HepG2 (cell line): ENCODE data around the gene NT5C2. TPM values are rescaled to one million over a fixed set of nuclear protein-coding genes. Genes with fewer than 3 reads are reported as not detected.
A peak's percentile ranks its signal among the peaks of the same experiment; 100 is the strongest.

Source experiments
- E2F1 ChIP-seq: sonication (generic); formaldehyde crosslinking; IDR thresholded peaks from 2 replicates; pipeline ENCODE4 v1.5.0; 2020; ENCODE audit warnings: missing genetic modification reagents
- FOXJ3 ChIP-seq: sonication (generic); formaldehyde crosslinking; IDR thresholded peaks from 2 replicates; pipeline ENCODE4 v1.4.0; 2020; ENCODE audit warnings: missing genetic modification reagents, mild to moderate bottlenecking, borderline replicate concordance
- HCFC1 ChIP-seq: fragments of 150-350 bp; IDR thresholded peaks from 2 replicates; pipeline ENCODE4 v1.6.1; 2014; ENCODE audit warnings: low read depth, low read length
- JUND ChIP-seq: sonication (generic); formaldehyde crosslinking; IDR thresholded peaks from 2 replicates; pipeline ENCODE4 v1.8.0; 2022; ENCODE audit warnings: mild to moderate bottlenecking, missing genetic modification reagents
- MBD4 ChIP-seq: IDR thresholded peaks from 2 replicates; pipeline ENCODE4 v1.6.1; 2012; ENCODE audit warnings: low read length, inconsistent platforms, borderline replicate concordance
- NKX3-1 ChIP-seq: sonication (generic); formaldehyde crosslinking; IDR thresholded peaks from 2 replicates; pipeline ENCODE4 v1.5.0; 2020; ENCODE audit warnings: missing genetic modification reagents
- RBFOX2 ChIP-seq: fragments of 200-400 bp; formaldehyde crosslinking; IDR thresholded peaks from 2 replicates; pipeline ENCODE4 v1.6.1; 2017; ENCODE audit warnings: low read depth, mild to moderate bottlenecking, low read length
- SNAI1 ChIP-seq: sonication (generic); formaldehyde crosslinking; IDR thresholded peaks from 2 replicates; pipeline ENCODE4 v1.5.0; 2020; ENCODE audit warnings: mild to moderate bottlenecking, missing genetic modification reagents, borderline replicate concordance
- STAT5B ChIP-seq: sonication (generic); formaldehyde crosslinking; IDR thresholded peaks from 2 replicates; pipeline ENCODE4 v1.4.0; 2020; ENCODE audit warnings: missing genetic modification reagents
- TOE1 ChIP-seq: sonication (generic); formaldehyde crosslinking; IDR thresholded peaks from 2 replicates; pipeline ENCODE4 v1.4.0; 2020; ENCODE audit warnings: mild to moderate bottlenecking, missing genetic modification reagents
- ZNF326 ChIP-seq: sonication (generic); formaldehyde crosslinking; IDR thresholded peaks from 2 replicates; pipeline ENCODE4 v1.4.0; 2020; ENCODE audit warnings: missing genetic modification reagents, borderline replicate concordance
- ZNF546 ChIP-seq: sonication (generic); formaldehyde crosslinking; conservative IDR thresholded peaks from 2 replicates; pipeline ENCODE4 v1.8.1; 2023; ENCODE audit warnings: mild to moderate bottlenecking, missing genetic modification reagents
- ZSCAN22 ChIP-seq: sonication (generic); formaldehyde crosslinking; IDR thresholded peaks from 2 replicates; pipeline ENCODE4 v1.4.0; 2020; ENCODE audit warnings: mild to moderate bottlenecking, missing genetic modification reagents
- polyA plus RNA-seq, 8 experiments: library from polyadenylated mRNA; depleted of rRNA in 3 of 8; stranded (reverse) in 7 of 8; unstranded in 1 of 8; fragments of >200 nt; fragmentation: Illumina TruSeq in 4 of 8; extraction: Trizol in 4 of 8; gene quantifications; 2 replicates each; pipeline versions ENCODE4 v1.2.1 to v1.2.3, GENCODE V29; 2011 to 2016; ENCODE audit warnings: low read depth in 4 of 8, missing spikeins in 1 of 8, mixed read lengths in 1 of 8; ENCODE audit not compliant: insufficient read depth in 1 of 8
- total RNA-seq, 5 experiments: library from RNA; depleted of rRNA; stranded (reverse); fragments of >200 nt; fragmentation: Illumina TruSeq; extraction: Trizol; gene quantifications; 2 replicates each; pipeline ENCODE4 v1.2.3, GENCODE V29; 2016; ENCODE audit warnings: low read depth in 1 of 5
- TF ChIP-seq, protein P1 (sequence below): sonication (generic); formaldehyde crosslinking; IDR thresholded peaks from 2 replicates; pipeline ENCODE4 v1.9.0; 2022; ENCODE audit warnings: low read depth, missing genetic modification reagents
- TF ChIP-seq, protein P2 (sequence below): sonication (generic); formaldehyde crosslinking; IDR thresholded peaks from 2 replicates; pipeline ENCODE4 v1.5.0; 2020; ENCODE audit warnings: mild to moderate bottlenecking, missing genetic modification reagents
- TF ChIP-seq, protein P3 (sequence below): sonication (generic); formaldehyde crosslinking; IDR thresholded peaks from 2 replicates; pipeline ENCODE4 v1.4.0; 2020; ENCODE audit warnings: missing genetic modification reagents, borderline replicate concordance
- TF ChIP-seq, protein P4 (sequence below): sonication (generic); formaldehyde crosslinking; IDR thresholded peaks from 2 replicates; pipeline ENCODE4 v1.5.1; 2020; ENCODE audit warnings: mild to moderate bottlenecking, missing genetic modification reagents, moderate library complexity

NT5C2 gene
- total and polyA plus RNA-seq, 2 of the 13 experiments (the other 11 are each of a cell fraction or from before 2014, with no cell fraction given): 40.6 to 55.2 TPM

DNA sequence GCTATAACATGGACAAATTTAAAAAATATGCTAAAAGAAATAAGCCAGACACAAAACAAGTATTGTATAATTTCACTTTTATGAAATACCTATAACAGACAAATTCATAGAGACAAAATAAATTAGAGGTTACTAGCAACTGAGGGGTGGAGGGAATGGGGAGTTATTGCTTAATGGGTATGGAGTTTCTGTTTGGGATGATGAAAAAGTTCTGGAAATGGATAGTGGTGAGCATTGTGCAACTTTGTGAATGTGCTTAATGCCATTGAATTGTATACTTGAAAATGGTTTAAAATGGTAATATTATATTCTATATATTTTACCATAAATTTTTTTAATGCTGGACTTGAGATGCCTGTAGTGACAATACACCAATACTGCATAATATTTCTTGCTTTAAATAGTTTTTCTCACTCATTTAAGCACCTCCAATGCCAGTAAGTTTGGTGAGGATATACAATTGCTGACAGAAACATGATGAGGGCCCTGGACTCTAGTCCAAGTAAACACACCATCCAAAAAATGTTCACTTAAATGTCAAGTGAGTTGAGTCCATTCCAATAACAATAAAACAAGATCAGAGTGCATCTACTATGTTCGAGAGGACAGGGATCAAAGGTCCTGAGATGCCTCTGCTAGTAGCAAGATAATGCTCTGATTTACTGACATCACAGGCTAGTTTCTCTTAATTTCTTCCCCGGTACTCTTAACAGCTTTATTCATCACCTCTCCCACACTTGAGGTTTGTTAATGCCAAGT is 71.9 kb downstream of the NT5C2 start (continued):
- TF ChIP-seq ZNF546: no peak
- no peak for TF ChIP-seq JUND (CRISPR knock-in tag)
- TF ChIP-seq SNAI1: no peak
- TF ChIP-seq, protein P1, sequence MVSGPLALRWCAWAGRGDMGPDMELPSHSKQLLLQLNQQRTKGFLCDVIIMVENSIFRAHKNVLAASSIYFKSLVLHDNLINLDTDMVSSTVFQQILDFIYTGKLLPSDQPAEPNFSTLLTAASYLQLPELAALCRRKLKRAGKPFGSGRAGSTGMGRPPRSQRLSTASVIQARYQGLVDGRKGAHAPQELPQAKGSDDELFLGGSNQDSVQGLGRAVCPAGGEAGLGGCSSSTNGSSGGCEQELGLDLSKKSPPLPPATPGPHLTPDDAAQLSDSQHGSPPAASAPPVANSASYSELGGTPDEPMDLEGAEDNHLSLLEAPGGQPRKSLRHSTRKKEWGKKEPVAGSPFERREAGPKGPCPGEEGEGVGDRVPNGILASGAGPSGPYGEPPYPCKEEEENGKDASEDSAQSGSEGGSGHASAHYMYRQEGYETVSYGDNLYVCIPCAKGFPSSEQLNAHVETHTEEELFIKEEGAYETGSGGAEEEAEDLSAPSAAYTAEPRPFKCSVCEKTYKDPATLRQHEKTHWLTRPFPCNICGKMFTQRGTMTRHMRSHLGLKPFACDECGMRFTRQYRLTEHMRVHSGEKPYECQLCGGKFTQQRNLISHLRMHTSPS (CRISPR knock-in tag): no peak
- TF ChIP-seq, protein P2, sequence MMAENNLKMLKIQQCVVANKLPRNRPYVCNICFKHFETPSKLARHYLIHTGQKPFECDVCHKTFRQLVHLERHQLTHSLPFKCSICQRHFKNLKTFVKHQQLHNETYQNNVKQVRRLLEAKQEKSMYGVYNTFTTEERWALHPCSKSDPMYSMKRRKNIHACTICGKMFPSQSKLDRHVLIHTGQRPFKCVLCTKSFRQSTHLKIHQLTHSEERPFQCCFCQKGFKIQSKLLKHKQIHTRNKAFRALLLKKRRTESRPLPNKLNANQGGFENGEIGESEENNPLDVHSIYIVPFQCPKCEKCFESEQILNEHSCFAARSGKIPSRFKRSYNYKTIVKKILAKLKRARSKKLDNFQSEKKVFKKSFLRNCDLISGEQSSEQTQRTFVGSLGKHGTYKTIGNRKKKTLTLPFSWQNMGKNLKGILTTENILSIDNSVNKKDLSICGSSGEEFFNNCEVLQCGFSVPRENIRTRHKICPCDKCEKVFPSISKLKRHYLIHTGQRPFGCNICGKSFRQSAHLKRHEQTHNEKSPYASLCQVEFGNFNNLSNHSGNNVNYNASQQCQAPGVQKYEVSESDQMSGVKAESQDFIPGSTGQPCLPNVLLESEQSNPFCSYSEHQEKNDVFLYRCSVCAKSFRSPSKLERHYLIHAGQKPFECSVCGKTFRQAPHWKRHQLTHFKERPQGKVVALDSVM (CRISPR knock-in tag): no peak
- TF ChIP-seq E2F1 (CRISPR knock-in tag): no peak
- TF ChIP-seq, protein P3, sequence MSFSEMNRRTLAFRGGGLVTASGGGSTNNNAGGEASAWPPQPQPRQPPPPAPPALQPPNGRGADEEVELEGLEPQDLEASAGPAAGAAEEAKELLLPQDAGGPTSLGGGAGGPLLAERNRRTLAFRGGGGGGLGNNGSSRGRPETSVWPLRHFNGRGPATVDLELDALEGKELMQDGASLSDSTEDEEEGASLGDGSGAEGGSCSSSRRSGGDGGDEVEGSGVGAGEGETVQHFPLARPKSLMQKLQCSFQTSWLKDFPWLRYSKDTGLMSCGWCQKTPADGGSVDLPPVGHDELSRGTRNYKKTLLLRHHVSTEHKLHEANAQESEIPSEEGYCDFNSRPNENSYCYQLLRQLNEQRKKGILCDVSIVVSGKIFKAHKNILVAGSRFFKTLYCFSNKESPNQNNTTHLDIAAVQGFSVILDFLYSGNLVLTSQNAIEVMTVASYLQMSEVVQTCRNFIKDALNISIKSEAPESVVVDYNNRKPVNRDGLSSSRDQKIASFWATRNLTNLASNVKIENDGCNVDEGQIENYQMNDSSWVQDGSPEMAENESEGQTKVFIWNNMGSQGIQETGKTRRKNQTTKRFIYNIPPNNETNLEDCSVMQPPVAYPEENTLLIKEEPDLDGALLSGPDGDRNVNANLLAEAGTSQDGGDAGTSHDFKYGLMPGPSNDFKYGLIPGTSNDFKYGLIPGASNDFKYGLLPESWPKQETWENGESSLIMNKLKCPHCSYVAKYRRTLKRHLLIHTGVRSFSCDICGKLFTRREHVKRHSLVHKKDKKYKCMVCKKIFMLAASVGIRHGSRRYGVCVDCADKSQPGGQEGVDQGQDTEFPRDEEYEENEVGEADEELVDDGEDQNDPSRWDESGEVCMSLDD (CRISPR knock-in tag): no peak
- no peak for TF ChIP-seq TOE1 (CRISPR knock-in tag)
- no peak for TF ChIP-seq ZSCAN22
- TF ChIP-seq NKX3-1: no peak
- TF ChIP-seq STAT5B (CRISPR knock-in tag): no peak
- TF ChIP-seq MBD4: no peak
- TF ChIP-seq HCFC1: no peak
- no peak for TF ChIP-seq ZNF326 (CRISPR knock-in tag)
- peak; percentile 51; the same call in 1 of the 2 replicates for TF ChIP-seq FOXJ3
- no peak for TF ChIP-seq RBFOX2
- TF ChIP-seq, protein P4, sequence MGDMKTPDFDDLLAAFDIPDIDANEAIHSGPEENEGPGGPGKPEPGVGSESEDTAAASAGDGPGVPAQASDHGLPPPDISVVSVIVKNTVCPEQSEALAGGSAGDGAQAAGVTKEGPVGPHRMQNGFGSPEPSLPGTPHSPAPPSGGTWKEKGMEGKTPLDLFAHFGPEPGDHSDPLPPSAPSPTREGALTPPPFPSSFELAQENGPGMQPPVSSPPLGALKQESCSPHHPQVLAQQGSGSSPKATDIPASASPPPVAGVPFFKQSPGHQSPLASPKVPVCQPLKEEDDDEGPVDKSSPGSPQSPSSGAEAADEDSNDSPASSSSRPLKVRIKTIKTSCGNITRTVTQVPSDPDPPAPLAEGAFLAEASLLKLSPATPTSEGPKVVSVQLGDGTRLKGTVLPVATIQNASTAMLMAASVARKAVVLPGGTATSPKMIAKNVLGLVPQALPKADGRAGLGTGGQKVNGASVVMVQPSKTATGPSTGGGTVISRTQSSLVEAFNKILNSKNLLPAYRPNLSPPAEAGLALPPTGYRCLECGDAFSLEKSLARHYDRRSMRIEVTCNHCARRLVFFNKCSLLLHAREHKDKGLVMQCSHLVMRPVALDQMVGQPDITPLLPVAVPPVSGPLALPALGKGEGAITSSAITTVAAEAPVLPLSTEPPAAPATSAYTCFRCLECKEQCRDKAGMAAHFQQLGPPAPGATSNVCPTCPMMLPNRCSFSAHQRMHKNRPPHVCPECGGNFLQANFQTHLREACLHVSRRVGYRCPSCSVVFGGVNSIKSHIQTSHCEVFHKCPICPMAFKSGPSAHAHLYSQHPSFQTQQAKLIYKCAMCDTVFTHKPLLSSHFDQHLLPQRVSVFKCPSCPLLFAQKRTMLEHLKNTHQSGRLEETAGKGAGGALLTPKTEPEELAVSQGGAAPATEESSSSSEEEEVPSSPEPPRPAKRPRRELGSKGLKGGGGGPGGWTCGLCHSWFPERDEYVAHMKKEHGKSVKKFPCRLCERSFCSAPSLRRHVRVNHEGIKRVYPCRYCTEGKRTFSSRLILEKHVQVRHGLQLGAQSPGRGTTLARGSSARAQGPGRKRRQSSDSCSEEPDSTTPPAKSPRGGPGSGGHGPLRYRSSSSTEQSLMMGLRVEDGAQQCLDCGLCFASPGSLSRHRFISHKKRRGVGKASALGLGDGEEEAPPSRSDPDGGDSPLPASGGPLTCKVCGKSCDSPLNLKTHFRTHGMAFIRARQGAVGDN (CRISPR knock-in tag): no peak
